Adrenal gland (tissue), 5 donors: ENCODE data around the gene ANKRD37.

Source experiments
- CTCF ChIP-seq, 6 experiments: fragments of 450-650 bp in 4 of 6; fragments of 200-600 bp in 2 of 6; sonication (generic) in 1 of 6; IDR thresholded peaks; 1 replicate in 5 of 6; 2 replicates in 1 of 6; pipeline versions ENCODE4 v1.5.1 to v1.8.0; 2016 to 2021; ENCODE audit warnings: antibody characterized with exemption in 6 of 6, mild to moderate bottlenecking in 2 of 6, moderate library complexity in 1 of 6
- POLR2A ChIP-seq, 2 donors: fragments of 450-650 bp; IDR thresholded peaks; one replicate each; pipeline ENCODE4 v1.6.1; 2017; ENCODE audit warnings: antibody characterized with exemption in 2 of 2, mild to moderate bottlenecking in 2 of 2, moderate library complexity in 1 of 2
- donor health status: DM: no; HTN: no; CAD: no.

- TF ChIP-seq CTCF (IDR thresholded peaks at IDR 0.05) (no peak), POLR2A (IDR thresholded peaks at IDR 0.05) (no peak)
These were observed 12.6 kb upstream of the ANKRD37 start for GRCh38 chr4:185384061-185384460.
